BLaER1 treated with 17β-estradiol and CSF1 and Interleukin-3, amounts not matched to agents 10 nM and 100 nM (cell line): ENCODE data around the gene DCDC1.

ENCODE experiments used
- H3K27ac ChIP-seq, 11 experiments: shearing (Covaris generic); formaldehyde crosslinking; 2 replicates each; pipeline ENCODE4 v1.8.1; 2022
- H3K27me3 ChIP-seq, 11 experiments: shearing (Covaris generic); formaldehyde crosslinking; 2 replicates each; pipeline ENCODE4 v1.8.1; 2022
- H3K36me3 ChIP-seq, 11 experiments: shearing (Covaris generic); formaldehyde crosslinking; 2 replicates each; pipeline ENCODE4 v1.8.1; 2022
- H3K4me1 ChIP-seq, 10 experiments: shearing (Covaris generic); formaldehyde crosslinking; 2 replicates each; pipeline ENCODE4 v1.8.1; 2022
- H3K4me2 ChIP-seq, 11 experiments: shearing (Covaris generic); formaldehyde crosslinking; 2 replicates each; pipeline ENCODE4 v1.8.1; 2022
- H3K4me3 ChIP-seq, 10 experiments: shearing (Covaris generic); formaldehyde crosslinking; 2 replicates each; pipeline ENCODE4 v1.8.1; 2022
- H3K9ac ChIP-seq, 11 experiments: shearing (Covaris generic); formaldehyde crosslinking; 2 replicates each; pipeline ENCODE4 v1.8.1; 2022
- H3K9me3 ChIP-seq, 11 experiments: shearing (Covaris generic); formaldehyde crosslinking; replicated peaks in 1 of 11; 2 replicates each; pipeline ENCODE4 v1.8.1; 2022
- H4K20me1 ChIP-seq, 11 experiments: shearing (Covaris generic); formaldehyde crosslinking; 2 replicates each; pipeline ENCODE4 v1.8.1; 2022
- Cebpa-rat ChIP-seq, 11 experiments: shearing (Covaris generic); IDR thresholded peaks; 2 replicates each; pipeline ENCODE4 v1.8.1; 2022

DCDC1 gene

GRCh38 chr11:31127290-31127689 lies 242.2 kb downstream of the DCDC1 start:
- no peak overlapping the region for H3K9ac ChIP-seq
- H4K20me1 ChIP-seq = no peaks in the 10 kb centered on the region
- H3K9me3 ChIP-seq = peaks cover 0 to 16% (median 5%) of the 10 kb centered on the region in 11 experiments; a peak in 8 of 22 replicates
- H3K4me3 ChIP-seq = no peak overlapping the region
- H3K4me2 ChIP-seq = no peak overlapping the region
- no peak overlapping the region for H3K27ac ChIP-seq
- no peaks in the 10 kb centered on the region for H3K36me3 ChIP-seq
- H3K27me3 ChIP-seq = no peaks in the 10 kb centered on the region
- no peaks in the 10 kb centered on the region for H3K4me1 ChIP-seq
- TF ChIP-seq Cebpa-rat (IDR thresholded peaks at IDR 0.05) = no peak

GRCh38 chr11:31120428-31120827 lies 249.1 kb downstream of the DCDC1 start:
- Histone ChIP-seq H3K27ac (no peak overlapping the region), H3K9me3 (peaks cover 0 to 14% (median 5%) of the 10 kb centered on the region in 11 experiments; a peak in 8 of 22 replicates), H4K20me1 (no peaks in the 10 kb centered on the region), H3K4me3 (no peak overlapping the region), H3K4me2 (no peak overlapping the region), H3K9ac (no peak overlapping the region), H3K4me1 (no peaks in the 10 kb centered on the region), H3K27me3 (no peaks in the 10 kb centered on the region), H3K36me3 (no peaks in the 10 kb centered on the region)
- no peak for TF ChIP-seq Cebpa-rat (IDR thresholded peaks at IDR 0.05)

GRCh38 chr11:31118566-31118965 lies 251.0 kb downstream of the DCDC1 start:
- Histone ChIP-seq H3K9ac (no peak overlapping the region), H3K4me3 (no peak overlapping the region), H3K4me1 (no peaks in the 10 kb centered on the region), H3K36me3 (no peaks in the 10 kb centered on the region), H3K27me3 (no peaks in the 10 kb centered on the region), H4K20me1 (no peaks in the 10 kb centered on the region), H3K9me3 (no peaks in the 10 kb centered on the region), H3K4me2 (no peak overlapping the region), H3K27ac (no peak overlapping the region)
- no peak for TF ChIP-seq Cebpa-rat (IDR thresholded peaks at IDR 0.05)

GRCh38 chr11:31117038-31117437 lies 252.5 kb downstream of the DCDC1 start:
- no peak for TF ChIP-seq Cebpa-rat (IDR thresholded peaks at IDR 0.05)
- no peaks in the 10 kb centered on the region for H4K20me1 ChIP-seq

GRCh38 chr11:31114442-31114841 lies 255.1 kb downstream of the DCDC1 start:
- no peak overlapping the region for H3K9ac ChIP-seq
- H3K36me3 ChIP-seq = no peaks in the 10 kb centered on the region
- H3K4me1 ChIP-seq = no peaks in the 10 kb centered on the region
- no peak overlapping the region for H3K27ac ChIP-seq
- H4K20me1 ChIP-seq = no peaks in the 10 kb centered on the region
- H3K27me3 ChIP-seq = no peaks in the 10 kb centered on the region
- H3K4me3 ChIP-seq = no peak overlapping the region
- H3K9me3 ChIP-seq = no peaks in the 10 kb centered on the region
- no peak for TF ChIP-seq Cebpa-rat (IDR thresholded peaks at IDR 0.05)
- H3K4me2 ChIP-seq = no peak overlapping the region

More at GRCh38 chr11:31117038-31117437, 252.5 kb downstream of the DCDC1 start:
- Histone ChIP-seq H3K36me3 (no peaks in the 10 kb centered on the region), H3K4me3 (no peak overlapping the region), H3K9ac (no peak overlapping the region), H3K4me2 (no peak overlapping the region), H3K4me1 (no peaks in the 10 kb centered on the region), H3K9me3 (no peaks in the 10 kb centered on the region), H3K27me3 (no peaks in the 10 kb centered on the region), H3K27ac (no peak overlapping the region)

GRCh38 chr11:31110830-31111229 lies 258.7 kb downstream of the DCDC1 start:
- Histone ChIP-seq H3K27me3 (no peaks in the 10 kb centered on the region), H3K27ac (no peak overlapping the region), H3K4me2 (no peak overlapping the region), H4K20me1 (no peaks in the 10 kb centered on the region), H3K4me3 (no peak overlapping the region), H3K9ac (no peak overlapping the region), H3K4me1 (no peaks in the 10 kb centered on the region), H3K9me3 (no peaks in the 10 kb centered on the region), H3K36me3 (no peaks in the 10 kb centered on the region)
- TF ChIP-seq Cebpa-rat (IDR thresholded peaks at IDR 0.05) = no peak

- no peak for TF ChIP-seq Cebpa-rat (IDR thresholded peaks at IDR 0.05)
- Histone ChIP-seq H3K4me2 (no peak overlapping the region), H3K4me3 (no peak overlapping the region), H4K20me1 (no peaks in the 10 kb centered on the region), H3K9ac (no peak overlapping the region), H3K9me3 (no peaks in the 10 kb centered on the region), H3K4me1 (no peaks in the 10 kb centered on the region), H3K36me3 (no peaks in the 10 kb centered on the region), H3K27me3 (no peaks in the 10 kb centered on the region), H3K27ac (no peak overlapping the region)
Measured at GRCh38 chr11:31109446-31109845, 260.1 kb downstream of the DCDC1 start.

GRCh38 chr11:31107649-31108048 lies 261.9 kb downstream of the DCDC1 start:
- Histone ChIP-seq H3K4me2 (no peak overlapping the region), H3K36me3 (no peaks in the 10 kb centered on the region), H3K4me1 (no peaks in the 10 kb centered on the region), H3K9me3 (no peaks in the 10 kb centered on the region), H3K9ac (no peak overlapping the region), H3K27ac (no peak overlapping the region), H4K20me1 (no peaks in the 10 kb centered on the region), H3K4me3 (no peak overlapping the region), H3K27me3 (no peaks in the 10 kb centered on the region)
- TF ChIP-seq Cebpa-rat (IDR thresholded peaks at IDR 0.05) = no peak

GRCh38 chr11:31106968-31107576 lies 262.5 kb downstream of the DCDC1 start:
- Histone ChIP-seq H3K9me3 (no peaks in the 10 kb centered on the region), H3K27me3 (no peaks in the 10 kb centered on the region), H3K4me3 (no peak overlapping the region), H3K36me3 (no peaks in the 10 kb centered on the region), H3K27ac (no peak overlapping the region), H3K4me1 (no peaks in the 10 kb centered on the region), H3K9ac (no peak overlapping the region), H4K20me1 (no peaks in the 10 kb centered on the region), H3K4me2 (no peak overlapping the region)
- no peak for TF ChIP-seq Cebpa-rat (IDR thresholded peaks at IDR 0.05)

- Histone ChIP-seq H3K4me1 (no peaks in the 10 kb centered on the region), H4K20me1 (no peaks in the 10 kb centered on the region), H3K9me3 (no peaks in the 10 kb centered on the region), H3K4me2 (no peak overlapping the region), H3K4me3 (no peak overlapping the region), H3K36me3 (no peaks in the 10 kb centered on the region), H3K9ac (no peak overlapping the region), H3K27ac (no peak overlapping the region), H3K27me3 (no peaks in the 10 kb centered on the region)
- no peak for TF ChIP-seq Cebpa-rat (IDR thresholded peaks at IDR 0.05)
Measured at GRCh38 chr11:31106326-31106725, 263.2 kb downstream of the DCDC1 start.
